Testis (tissue), 2 donors: ENCODE results near the gene SIL1.

Experiments used
- CTCF ChIP-seq, 3 experiments: fragments of 450-650 bp in 2 of 3; fragments of 200-600 bp in 1 of 3; sonication (generic) in 1 of 3; IDR thresholded peaks; one replicate each; pipeline ENCODE4 v1.5.1; 2016 to 2019; ENCODE audit warnings: antibody characterized with exemption in 3 of 3, mild to moderate bottlenecking in 2 of 3, moderate library complexity in 1 of 3
- POLR2A ChIP-seq: fragments of 450-650 bp; IDR thresholded peaks from one replicate; pipeline ENCODE4 v1.6.1; 2017; ENCODE audit warnings: antibody characterized with exemption, mild to moderate bottlenecking, moderate library complexity

- TF ChIP-seq POLR2A (no peak), CTCF (IDR thresholded peaks at IDR 0.05) (no peak)
Observed at GRCh38 chr5:139125991-139126390, 72.2 kb downstream of the SIL1 start.
